Stimulated activated CD4-positive, alpha-beta T cell treated with anti-CD3 and anti-CD28 coated beads, Interleukin-2, amount 100 ng/mL, for 4 hours (primary cell): ENCODE measurements around the gene DSCAML1.

Experiments
- DNase-seq: peaks from one replicate; pipeline ENCODE4 v3.0.0-alpha.2; 2020; ENCODE audit warnings: low read depth

DSCAML1 gene

DNA sequence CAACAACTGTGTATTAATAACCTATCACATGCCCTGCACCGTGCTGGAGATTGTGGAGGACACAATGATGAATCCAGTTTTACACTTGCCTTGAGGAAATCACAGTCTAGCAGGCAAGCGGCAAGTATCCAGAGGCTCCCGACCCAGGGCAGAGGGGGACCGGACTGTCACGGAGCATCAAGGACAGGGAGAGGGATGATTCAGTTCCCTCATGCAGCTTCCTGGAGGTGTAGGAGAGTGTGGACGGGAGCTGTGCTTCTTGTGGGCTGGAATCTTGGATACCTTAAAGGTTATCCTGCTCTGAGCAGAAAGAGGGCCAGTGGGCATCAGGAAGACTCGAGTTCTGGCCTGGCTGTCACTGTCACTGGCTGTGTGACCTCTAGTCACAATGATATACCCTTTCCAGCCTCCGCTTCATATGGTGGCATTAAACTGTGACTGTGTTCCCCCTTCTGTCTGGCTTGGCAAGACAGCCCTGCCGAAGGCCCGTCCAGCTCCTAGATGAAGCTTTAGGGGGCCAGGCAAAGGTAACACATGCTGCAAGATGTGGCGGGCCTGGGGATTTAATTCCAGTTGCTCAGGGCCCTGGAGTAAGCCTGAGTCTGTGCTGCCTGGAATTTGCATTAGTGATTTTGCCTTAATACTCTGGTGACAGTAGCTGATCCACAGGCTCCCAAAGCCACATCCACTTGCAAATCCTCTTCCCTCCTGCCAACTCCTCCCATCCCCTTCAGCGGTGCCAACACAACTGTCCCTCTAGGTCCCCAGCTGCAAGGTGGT, 162.8 kb downstream of the DSCAML1 start:
- no peak for DNase-seq

GRCh38 chr11:117633186-117633754, 163.7 kb downstream of the DSCAML1 start:
- DNase-seq, result no peak

DNA sequence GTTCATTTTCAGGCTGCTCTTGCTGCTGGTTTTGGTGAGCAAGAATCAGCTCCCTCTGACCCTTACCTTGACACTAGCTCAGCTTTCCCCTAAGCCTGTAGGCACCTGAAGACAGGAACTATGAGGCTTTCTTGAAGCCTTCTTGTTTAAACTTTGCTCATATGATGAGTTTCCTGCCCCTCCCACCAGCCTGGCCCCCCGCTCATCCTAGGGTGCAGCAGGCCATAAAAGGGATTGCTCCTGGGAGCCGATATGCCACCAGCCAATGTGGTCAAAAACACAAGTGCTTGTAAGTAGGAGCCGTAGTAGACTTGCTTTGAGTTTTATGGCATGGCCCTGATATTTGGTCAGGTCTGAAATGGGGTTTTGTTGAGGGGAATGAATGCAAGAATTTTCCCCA, 164.7 kb downstream of the DSCAML1 start:
- no peak for DNase-seq

GRCh38 chr11:117631336-117632140, 165.5 kb downstream of the DSCAML1 start:
- no peak for DNase-seq

- DNase-seq, result no peak
Observed at GRCh38 chr11:117629891-117630538, 167.0 kb downstream of the DSCAML1 start.

- no peak for DNase-seq
Observed at GRCh38 chr11:117629146-117629545, 167.9 kb downstream of the DSCAML1 start.

DNA sequence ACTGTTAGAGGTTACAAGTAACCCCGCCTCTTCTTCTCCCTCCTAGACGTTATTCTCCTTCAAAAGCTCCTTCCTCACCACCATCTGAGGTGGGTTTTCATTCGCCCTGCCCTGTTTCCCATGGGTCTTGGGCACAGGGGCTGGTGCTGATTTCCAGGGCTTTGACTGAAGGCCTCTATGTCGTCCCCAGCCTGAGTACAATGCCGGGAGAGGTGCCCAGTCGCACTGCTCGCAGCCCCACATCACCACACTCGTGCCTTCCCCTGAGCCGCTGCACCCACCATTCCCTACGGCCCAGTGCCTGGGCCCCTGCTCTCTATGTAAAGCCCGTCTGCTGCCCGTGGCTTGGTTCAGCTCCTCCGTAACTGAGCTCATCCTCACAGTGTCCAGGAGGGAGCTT, 169.8 kb downstream of the DSCAML1 start:
- DNase-seq, result no peak

DNA sequence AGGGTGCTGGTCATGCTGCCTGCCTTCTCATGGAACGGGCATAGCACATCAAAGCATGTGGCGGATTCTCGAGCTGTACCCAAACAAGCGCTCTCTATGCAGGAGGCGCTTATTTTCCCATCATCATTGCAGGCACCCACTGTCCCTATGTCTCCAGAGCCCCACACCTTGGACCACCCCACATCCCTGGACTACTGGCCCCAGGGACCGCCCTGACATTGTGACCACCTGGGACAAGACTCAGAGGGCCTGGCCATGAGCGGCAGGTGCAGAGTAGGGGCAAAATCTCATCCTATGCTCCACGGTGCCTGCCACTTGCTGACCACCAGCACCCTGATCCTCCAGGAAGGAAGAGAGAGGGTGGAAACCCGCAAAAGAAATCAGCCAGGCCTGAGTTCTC, 170.4 kb downstream of the DSCAML1 start:
- no peak for DNase-seq

DNA sequence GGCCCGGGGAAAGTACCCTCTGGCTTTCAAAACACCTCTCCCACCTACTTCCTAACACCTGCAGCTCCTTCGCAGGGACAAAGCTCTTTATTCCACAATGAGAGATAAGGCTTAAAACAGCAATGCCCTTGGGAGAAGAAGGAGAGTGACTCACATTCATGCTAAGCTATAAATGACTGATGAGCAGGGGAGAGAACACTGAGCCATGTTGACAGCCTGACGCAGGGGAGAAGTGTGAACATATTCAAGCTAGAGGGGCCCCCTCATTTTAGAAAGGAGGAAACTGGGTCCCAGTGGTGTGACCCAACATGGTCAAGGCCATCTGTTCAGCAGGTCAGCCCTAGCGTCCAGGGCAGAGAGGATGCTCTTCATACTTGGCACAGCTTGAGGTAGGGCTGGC, 171.8 kb downstream of the DSCAML1 start:
- no peak for DNase-seq

DNA sequence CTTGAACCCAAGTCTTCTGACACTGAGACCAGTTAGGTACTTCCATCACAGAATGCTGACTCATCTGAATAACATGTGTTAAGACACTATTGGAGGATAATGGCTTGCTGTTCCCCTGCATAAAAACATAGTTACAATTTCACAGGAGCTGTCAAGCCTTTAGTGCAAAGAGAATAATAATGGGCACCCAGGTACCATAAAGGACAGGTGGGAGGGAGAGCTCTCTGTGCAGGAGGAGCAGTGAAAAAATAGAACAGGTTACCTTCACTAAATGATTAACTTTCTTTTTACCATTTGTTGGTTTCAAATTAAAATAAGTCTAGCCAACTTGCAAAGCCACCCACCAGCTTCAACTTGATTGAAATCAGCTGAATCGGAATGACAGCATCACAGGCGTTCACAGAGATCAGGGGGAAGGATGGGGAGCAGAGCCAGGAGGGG, 173.2 kb downstream of the DSCAML1 start:
- no peak for DNase-seq

- DNase-seq, result no peak
Observed at GRCh38 chr11:117621226-117621625, 175.8 kb downstream of the DSCAML1 start.

DNA sequence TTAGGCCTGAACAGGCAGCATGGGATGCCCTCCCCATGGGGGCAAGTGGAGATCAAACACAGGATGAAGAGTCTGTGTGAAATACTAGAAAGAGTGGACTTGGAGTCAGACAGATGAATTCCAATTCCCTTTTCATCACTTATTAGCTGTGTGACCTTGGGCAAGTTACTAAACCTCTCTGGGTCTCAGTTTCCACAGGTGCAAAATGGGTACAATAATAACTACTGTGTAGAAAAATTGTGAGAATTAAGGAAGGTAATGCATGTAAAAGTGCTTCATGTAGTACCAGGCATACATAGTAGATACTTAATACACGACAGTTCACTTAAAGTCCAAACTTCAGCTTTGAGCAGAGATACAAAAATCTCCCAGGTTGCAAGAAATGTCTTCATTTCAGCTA, 176.4 kb downstream of the DSCAML1 start:
- no peak for DNase-seq

GRCh38 chr11:117620086-117620485, 176.9 kb downstream of the DSCAML1 start:
- DNase-seq, result no peak

GRCh38 chr11:117619661-117620060, 177.4 kb downstream of the DSCAML1 start:
- no peak for DNase-seq

DNA sequence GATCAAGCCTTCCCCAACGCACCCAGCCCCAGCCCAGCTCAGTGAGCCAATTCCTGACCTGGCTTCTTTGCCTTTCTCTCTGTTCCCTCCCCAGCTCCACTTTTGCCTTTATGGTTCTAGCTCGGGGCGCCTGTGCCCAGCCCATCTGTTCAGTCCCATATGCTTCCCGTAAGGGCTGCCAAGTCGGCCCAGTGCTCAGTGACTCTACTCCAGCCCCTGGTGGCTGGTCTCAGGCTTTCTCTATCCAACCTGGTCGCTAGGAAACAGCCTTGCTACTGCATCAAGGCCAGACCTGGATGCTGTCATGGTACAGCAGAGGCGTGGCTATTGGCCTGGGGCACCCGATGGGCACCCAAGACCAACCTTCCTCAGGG, 178.0 kb downstream of the DSCAML1 start:
- no peak for DNase-seq

- DNase-seq, result no peak
Observed at GRCh38 chr11:117618302-117618981, 178.6 kb downstream of the DSCAML1 start.

- no peak for DNase-seq
Observed at GRCh38 chr11:117616979-117617378, 180.0 kb downstream of the DSCAML1 start.

GRCh38 chr11:117614728-117615127, 182.3 kb downstream of the DSCAML1 start:
- DNase-seq, result no peak

DNA sequence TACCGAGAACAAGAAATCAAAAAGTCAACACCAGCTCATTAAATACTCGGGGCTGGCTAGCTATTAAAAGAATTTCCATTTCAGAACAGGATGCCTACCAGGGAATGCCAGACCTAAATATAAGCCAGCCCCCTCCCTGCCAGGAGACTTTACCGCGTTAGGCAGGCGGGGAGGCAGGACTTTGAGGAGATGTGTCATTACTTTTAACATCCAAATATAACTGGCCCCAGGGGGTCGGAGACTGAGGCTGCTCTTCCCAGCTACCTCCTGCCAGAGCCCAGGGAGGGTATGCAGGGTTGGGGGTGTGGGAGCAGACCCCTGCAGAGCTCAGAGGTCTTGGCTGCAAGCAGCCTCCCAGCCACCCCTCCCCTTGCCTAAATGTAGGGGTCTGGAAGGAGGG, 183.5 kb downstream of the DSCAML1 start:
- DNase-seq, result no peak

- no peak for DNase-seq
Observed at GRCh38 chr11:117612177-117612576, 184.8 kb downstream of the DSCAML1 start.

GRCh38 chr11:117610901-117611300, 186.1 kb downstream of the DSCAML1 start:
- no peak for DNase-seq

GRCh38 chr11:117610045-117610444, 187.0 kb downstream of the DSCAML1 start:
- DNase-seq, result no peak
